HL-60 (cell line): ENCODE measurements around the gene TRIO.

ENCODE experiments used
- DNase-seq, 2 experiments: peaks; one replicate each; pipeline ENCODE4 v3.0.0-alpha.2; 2010 to 2020; ENCODE audit warnings: low read depth in 1 of 2, low spot score in 1 of 2
- H3K27ac ChIP-seq: fragments of 250-450 bp; sonication (Bioruptor Pico); replicated peaks from 2 replicates; pipeline ENCODE4 v1.5.1; 2020; ENCODE audit warnings: mild to moderate bottlenecking, moderate library complexity
- H3K27me3 ChIP-seq: fragments of 250-450 bp; sonication (Bioruptor Pico); 2 replicates; pipeline ENCODE4 v1.5.1; 2021; ENCODE audit warnings: mild to moderate bottlenecking, moderate library complexity; ENCODE audit not compliant: insufficient read depth, poor library complexity, severe bottlenecking
- H3K4me3 ChIP-seq: replicated peaks from 2 replicates; pipeline ENCODE4 v1.5.1; 2011; ENCODE audit warnings: mild to moderate bottlenecking, control low read depth, low read length; ENCODE audit not compliant: insufficient read depth
- CTCF ChIP-seq: IDR thresholded peaks from one replicate; pipeline ENCODE4 v1.5.1; 2011; ENCODE audit warnings: low read length, control low read depth, inconsistent platforms; ENCODE audit not compliant: insufficient read depth
- GABPA ChIP-seq: IDR thresholded peaks from 2 replicates; pipeline ENCODE4 v1.6.1; 2012; ENCODE audit warnings: low read depth
- POLR2AphosphoS5 ChIP-seq: IDR thresholded peaks from 2 replicates; pipeline ENCODE4 v1.6.1; 2012; ENCODE audit warnings: low read depth
- REST ChIP-seq: IDR thresholded peaks from 2 replicates; pipeline ENCODE4 v1.6.1; 2012; ENCODE audit warnings: low read depth; ENCODE audit not compliant: insufficient replicate concordance
- SPI1 ChIP-seq: IDR thresholded peaks from 2 replicates; pipeline ENCODE4 v1.6.1; 2012; ENCODE audit warnings: low read depth, mild to moderate bottlenecking, borderline replicate concordance

Gene TRIO

GRCh38 chr5:14510156-14510734 lies 367.1 kb downstream of the TRIO start:
- Histone ChIP-seq H3K4me3 (no peak overlapping the region), H3K27ac (no peak overlapping the region), H3K27me3 (no peaks in the 10 kb centered on the region)
- DNase-seq: no peak
- TF ChIP-seq CTCF: no peak
- TF ChIP-seq GABPA: no peak
- TF ChIP-seq POLR2AphosphoS5: no peak
- TF ChIP-seq SPI1: no peak
- no peak for TF ChIP-seq REST

GRCh38 chr5:14510880-14511279 lies 367.7 kb downstream of the TRIO start:
- H3K4me3 ChIP-seq: no peak overlapping the region
- no peak for DNase-seq

More at GRCh38 chr5:14510880-14511279, 367.7 kb downstream of the TRIO start:
- no peaks in the 10 kb centered on the region for H3K27me3 ChIP-seq
- no peak for TF ChIP-seq SPI1
- TF ChIP-seq POLR2AphosphoS5: no peak
- TF ChIP-seq GABPA: no peak
- TF ChIP-seq CTCF: no peak
- TF ChIP-seq REST: no peak
- no peak overlapping the region for H3K27ac ChIP-seq
